Measurements from ENCODE around the gene HIVEP2. TPM values are rescaled to one million over a fixed set of nuclear protein-coding genes. Genes with fewer than 3 reads are reported as not detected.
A peak's percentile ranks its signal among the peaks of the same experiment; 100 is the strongest.

Gene HIVEP2
- total RNA-seq, 2 donors from 2014 or later = 23.8 to 33.1 TPM

- no peak for DNase-seq (ENCODE audit: low spot score in 2 of 2)
- Mint-ChIP-seq H3K36me3 (peaks cover 4 to 5% of the 10 kb centered on the region in 2 donors), H3K27ac (no peak overlapping the region), H3K9me3 (no peaks in the 10 kb centered on the region)
- no peak for ATAC-seq
Measured at GRCh38 chr6:142868917-142869316, 76.1 kb downstream of the HIVEP2 start.

- Mint-ChIP-seq H3K36me3 (peaks cover 0 to 5% of the 10 kb centered on the region in 2 donors), H3K27ac (peak overlapping the region; percentile 66 to 84), H3K9me3 (no peaks in the 10 kb centered on the region)
- DNase-seq (ENCODE audit: low spot score in 2 of 2) (no peak), ATAC-seq (no peak)
Measured at GRCh38 chr6:142867988-142868812, 76.8 kb downstream of the HIVEP2 start.

- H3K27ac Mint-ChIP-seq = peak overlapping the region in 1 of 2 donors; percentile 84
- no peak for ATAC-seq
- no peaks in the 10 kb centered on the region for H3K9me3 Mint-ChIP-seq
- DNase-seq (ENCODE audit: low spot score in 2 of 2) = no peak
- H3K36me3 Mint-ChIP-seq = peaks cover 0 to 5% of the 10 kb centered on the region in 2 donors
Measured at GRCh38 chr6:142867355-142867801, 77.6 kb downstream of the HIVEP2 start.

GRCh38 chr6:142863981-142864380 lies 81.0 kb downstream of the HIVEP2 start:
- H3K27ac Mint-ChIP-seq = peak overlapping the region in 1 of 2 donors; percentile 69
- DNase-seq (ENCODE audit: low spot score in 2 of 2) = no peak
- H3K36me3 Mint-ChIP-seq = peaks cover 0 to 19% of the 10 kb centered on the region in 2 donors
- H3K9me3 Mint-ChIP-seq = peaks cover 0 to 3% of the 10 kb centered on the region in 2 donors
- ATAC-seq = no peak

DNA sequence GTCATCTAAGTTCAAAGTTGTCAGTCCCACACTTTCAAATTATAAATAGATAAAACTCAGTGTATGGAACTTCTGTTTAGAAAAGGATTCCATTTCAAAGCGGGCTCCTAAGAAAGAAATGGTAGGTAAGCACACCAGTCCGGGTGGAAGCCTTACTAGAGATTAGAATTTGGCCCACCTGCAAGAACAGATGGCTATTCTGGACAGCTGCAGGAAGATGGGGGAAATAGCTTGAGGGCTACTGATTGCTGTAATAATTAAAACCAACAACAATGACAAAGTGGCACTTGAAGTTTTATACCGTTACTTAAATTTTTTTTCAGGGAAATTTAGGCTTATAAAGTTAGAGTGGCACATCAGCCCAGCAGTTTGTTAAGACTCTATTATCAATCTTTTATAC lies 83.3 kb downstream of the HIVEP2 start:
- Mint-ChIP-seq H3K36me3 (peaks cover 0 to 21% of the 10 kb centered on the region in 2 donors), H3K9me3 (peaks cover 0 to 3% of the 10 kb centered on the region in 2 donors), H3K27ac (peak overlapping the region in 1 of 2 donors; percentile 95)
- ATAC-seq = no peak
- DNase-seq (ENCODE audit: low spot score in 2 of 2) = no peak

- ATAC-seq = no peak
- no peak for DNase-seq (ENCODE audit: low spot score in 2 of 2)
- H3K36me3 Mint-ChIP-seq = peaks cover 0 to 27% of the 10 kb centered on the region in 2 donors
- peaks cover 0 to 3% of the 10 kb centered on the region in 2 donors for H3K9me3 Mint-ChIP-seq
- H3K27ac Mint-ChIP-seq = peak overlapping the region in 1 of 2 donors; percentile 52
Measured at GRCh38 chr6:142860498-142860897, 84.5 kb downstream of the HIVEP2 start.

DNA sequence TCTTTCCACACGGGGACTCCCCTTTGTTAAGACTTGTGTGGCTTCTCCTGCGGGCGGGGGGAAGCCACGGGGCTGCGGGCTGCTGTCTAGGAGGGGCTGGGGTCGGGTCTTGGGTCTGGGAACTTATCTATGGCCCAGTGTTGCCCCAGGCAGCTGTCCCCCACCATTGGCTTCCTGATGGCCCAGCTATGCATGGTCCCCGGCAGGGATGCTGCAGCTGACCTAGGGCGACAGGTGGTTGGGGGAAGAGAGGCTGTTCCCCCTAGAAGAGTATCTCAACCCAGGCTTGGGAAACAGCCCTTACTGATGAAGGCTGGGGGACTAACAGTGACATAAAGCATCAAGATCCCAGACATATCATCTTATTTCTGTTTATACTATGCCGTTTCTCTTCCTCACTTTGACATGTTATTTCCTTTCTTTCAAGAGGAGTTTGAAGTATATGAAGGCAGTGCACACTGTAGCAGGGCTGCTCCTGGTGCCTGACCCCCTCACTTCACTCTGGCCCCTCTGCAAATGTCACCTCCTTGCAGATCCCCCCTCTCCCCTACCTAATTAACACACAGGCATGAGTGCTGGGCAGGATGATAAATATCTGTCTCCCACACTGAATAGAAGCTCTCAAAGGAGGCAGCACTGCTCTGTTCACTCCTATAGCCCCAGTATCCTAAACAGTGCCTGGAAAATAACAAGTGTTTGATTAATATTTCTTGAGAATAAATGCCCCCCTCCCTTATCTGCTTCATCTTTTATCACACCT lies 87.0 kb downstream of the HIVEP2 start:
- peaks cover 6 to 41% of the 10 kb centered on the region in 2 donors for H3K36me3 Mint-ChIP-seq
- H3K27ac Mint-ChIP-seq = peak overlapping the region; percentile 84 to 98
- no peak for DNase-seq (ENCODE audit: low spot score in 2 of 2)
- peak in 1 of 2 donors; percentile 5 for ATAC-seq
- H3K9me3 Mint-ChIP-seq = peaks cover 0 to 3% of the 10 kb centered on the region in 2 donors

GRCh38 chr6:142857233-142857761 lies 87.7 kb downstream of the HIVEP2 start:
- peaks cover 0 to 3% of the 10 kb centered on the region in 2 donors for H3K9me3 Mint-ChIP-seq
- ATAC-seq = no peak
- peaks cover 6 to 41% of the 10 kb centered on the region in 2 donors for H3K36me3 Mint-ChIP-seq
- DNase-seq (ENCODE audit: low spot score in 2 of 2) = no peak
- H3K27ac Mint-ChIP-seq = peak overlapping the region; percentile 84 to 98

GRCh38 chr6:142856624-142857232 lies 88.2 kb downstream of the HIVEP2 start:
- Mint-ChIP-seq H3K9me3 (peaks cover 0 to 3% of the 10 kb centered on the region in 2 donors), H3K36me3 (peaks cover 6 to 41% of the 10 kb centered on the region in 2 donors), H3K27ac (peak overlapping the region; percentile 84 to 98)
- peak in 1 of 2 donors; percentile 70 for DNase-seq (ENCODE audit: low spot score in 2 of 2)
- ATAC-seq = peak; percentile 31 to 79

- Mint-ChIP-seq H3K36me3 (peaks cover 6 to 41% of the 10 kb centered on the region in 2 donors), H3K27ac (peak overlapping the region; percentile 84 to 98), H3K9me3 (peaks cover 0 to 3% of the 10 kb centered on the region in 2 donors)
- ATAC-seq (peak; percentile 34 to 63), DNase-seq (ENCODE audit: low spot score in 2 of 2) (no peak)
Measured at GRCh38 chr6:142855893-142856623, 88.9 kb downstream of the HIVEP2 start.

DNA sequence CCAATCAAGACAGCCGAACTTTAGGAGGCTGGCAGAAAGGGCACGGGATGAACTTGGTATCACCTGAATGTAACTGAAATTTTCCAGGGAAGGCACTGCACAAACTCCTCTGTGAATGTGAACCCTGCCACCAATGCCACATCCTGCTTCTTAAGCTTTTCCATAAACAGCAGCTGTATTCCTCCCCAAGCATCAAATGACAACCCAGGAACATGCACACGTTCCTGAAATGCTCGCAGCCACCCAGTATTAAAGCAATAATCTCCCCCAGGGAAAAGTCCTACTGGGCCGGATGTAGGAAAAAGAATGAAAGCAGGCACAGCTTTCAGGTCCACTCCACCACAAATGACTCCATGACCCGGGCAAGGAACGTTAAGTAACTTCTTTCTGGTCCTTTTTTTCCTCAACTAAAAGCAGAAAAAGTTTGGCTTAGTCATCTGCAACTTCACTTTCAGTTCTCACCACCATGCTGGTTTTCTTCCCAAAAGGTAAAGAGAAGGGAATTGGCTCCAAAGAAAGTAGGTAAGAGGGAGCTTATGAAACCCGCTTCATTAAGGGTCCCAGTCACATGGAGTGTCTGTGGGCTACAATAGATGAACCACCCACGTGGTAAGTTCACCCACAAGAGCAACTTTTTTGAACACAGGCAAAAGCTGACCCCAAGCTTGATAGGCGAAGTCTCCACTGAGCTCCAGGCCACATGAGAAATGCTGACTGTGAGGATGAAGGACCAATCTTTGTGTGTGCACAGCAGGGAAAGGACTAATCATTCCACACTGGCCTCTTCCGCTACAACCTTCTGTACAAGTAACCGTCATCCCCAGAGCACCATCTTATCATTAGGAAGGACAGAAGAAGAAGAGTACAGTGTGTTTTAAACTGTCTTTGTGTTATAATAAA lies 90.1 kb downstream of the HIVEP2 start:
- Mint-ChIP-seq H3K9me3 (peaks cover 0 to 3% of the 10 kb centered on the region in 2 donors), H3K27ac (peak overlapping the region; percentile 50 to 98), H3K36me3 (peaks cover 6 to 31% of the 10 kb centered on the region in 2 donors)
- ATAC-seq (no peak), DNase-seq (ENCODE audit: low spot score in 2 of 2) (no peak)

- H3K36me3 Mint-ChIP-seq = peaks cover 6 to 19% of the 10 kb centered on the region in 2 donors
- peak overlapping the region; percentile 50 to 94 for H3K27ac Mint-ChIP-seq
- DNase-seq (ENCODE audit: low spot score in 2 of 2) (no peak), ATAC-seq (peak; percentile 4 to 19)
- no peaks in the 10 kb centered on the region for H3K9me3 Mint-ChIP-seq
Measured at GRCh38 chr6:142853244-142854180, 91.5 kb downstream of the HIVEP2 start.

DNA sequence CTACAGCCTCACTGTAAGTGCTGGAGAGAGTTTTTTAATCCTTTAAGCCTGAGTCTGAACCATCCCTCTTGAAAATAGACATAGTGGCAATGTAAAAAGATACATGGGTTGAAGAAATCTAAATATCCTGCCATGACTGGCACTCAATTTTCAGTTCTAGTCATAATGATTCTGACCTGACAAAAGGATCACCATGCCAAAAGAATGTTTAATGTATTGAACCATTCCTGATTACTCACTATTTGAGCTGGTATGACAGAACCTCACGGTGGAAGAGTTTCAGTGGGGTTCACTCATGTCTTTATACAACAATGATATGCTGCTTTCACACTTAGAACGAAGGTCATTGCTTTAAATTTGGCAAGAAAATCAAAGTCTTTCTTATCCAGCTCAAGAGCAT lies 93.4 kb downstream of the HIVEP2 start:
- no peak for DNase-seq (ENCODE audit: low spot score in 2 of 2)
- peaks cover 6 to 19% of the 10 kb centered on the region in 2 donors for H3K36me3 Mint-ChIP-seq
- peak; percentile 66 to 70 for ATAC-seq
- H3K9me3 Mint-ChIP-seq = no peaks in the 10 kb centered on the region
- H3K27ac Mint-ChIP-seq = peak overlapping the region; percentile 89 to 90
